Uterus (tissue), 4 donors: Measurements from ENCODE around the gene LRRC40. TPM values are rescaled to one million over a fixed set of nuclear protein-coding genes. Genes with fewer than 3 reads are reported as not detected.

Experiments used
- DNase-seq, 2 donors: peaks; one replicate each; pipeline ENCODE4 v3.0.0-alpha.2; 2019 to 2020
- H3K27ac ChIP-seq, 2 donors: fragments of 200-600 bp; sonication (generic); 1 replicate in 1 of 2; 2 replicates in 1 of 2; pipeline ENCODE4 v1.5.1; 2016 to 2018
- H3K27me3 ChIP-seq, 2 donors: fragments of 200-600 bp; sonication (generic); one replicate each; pipeline ENCODE4 v1.5.1; 2018 to 2019; ENCODE audit warnings: control low read depth in 1 of 2
- H3K36me3 ChIP-seq, 2 donors: fragments of 200-600 bp; sonication (generic); one replicate each; pipeline ENCODE4 v1.5.1; 2019; ENCODE audit warnings: control low read depth in 1 of 2
- H3K4me1 ChIP-seq, 2 donors: fragments of 200-600 bp; sonication (generic); one replicate each; pipeline ENCODE4 v1.5.1; 2018 to 2019; ENCODE audit warnings: control low read depth in 1 of 2
- H3K4me3 ChIP-seq, 2 donors: fragments of 200-600 bp; sonication (generic); 1 replicate in 1 of 2; 2 replicates in 1 of 2; pipeline ENCODE4 v1.5.1; 2018 to 2019; ENCODE audit warnings: mild to moderate bottlenecking in 1 of 2
- H3K9me3 ChIP-seq, 2 donors: fragments of 200-600 bp; sonication (generic); one replicate each; pipeline ENCODE4 v1.5.1; 2019; ENCODE audit warnings: control low read depth in 1 of 2
- CTCF ChIP-seq, 4 experiments: fragments of 200-600 bp in 2 of 4; fragments of 450-650 bp in 2 of 4; sonication (generic) in 2 of 4; IDR thresholded peaks; one replicate each; pipeline ENCODE4 v1.5.1; 2016 to 2019; ENCODE audit warnings: antibody characterized with exemption in 4 of 4, mild to moderate bottlenecking in 2 of 4, moderate library complexity in 1 of 4
- POLR2A ChIP-seq, 2 donors: fragments of 450-650 bp; IDR thresholded peaks; one replicate each; pipeline ENCODE4 v1.6.1; 2016; ENCODE audit warnings: antibody characterized with exemption in 2 of 2, mild to moderate bottlenecking in 1 of 2, moderate library complexity in 1 of 2
- intact Hi-C: fragments of 100-400 bp; cut with DNase I; formaldehyde crosslinking; loops from one replicate; pipeline ENCODE4 v1.15.1; 2023; ENCODE audit warnings: low total_unique reads
- total RNA-seq, 4 donors: library from RNA; depleted of rRNA in 3 of 4; stranded (reverse); fragments of >200 nt in 3 of 4; gene quantifications; one replicate each; pipeline versions ENCODE4 v1.1.0 to v1.2.4, GENCODE V29; 2014 to 2023
- donor health status: DM: yes; HTN: yes; CAD: no.

Gene LRRC40
- total RNA-seq, 4 donors from 2014 or later: 6.1 to 37.3 (median 18.1) TPM

- no peaks in the 10 kb centered on the region for H3K4me1 ChIP-seq
- no peaks in the 10 kb centered on the region for H3K9me3 ChIP-seq
- DNase-seq: no peak
- H3K4me3 ChIP-seq: no peak overlapping the region
- H3K27ac ChIP-seq: no peak overlapping the region
- intact Hi-C loops: no loop called here
- no peaks in the 10 kb centered on the region for H3K27me3 ChIP-seq
- TF ChIP-seq CTCF (IDR thresholded peaks at IDR 0.05) (no peak), POLR2A (IDR thresholded peaks at IDR 0.05) (no peak)
- H3K36me3 ChIP-seq: no peaks in the 10 kb centered on the region
These were observed 51.6 kb downstream of the LRRC40 start for GRCh38 chr1:70153739-70154138.

- no peaks in the 10 kb centered on the region for H3K9me3 ChIP-seq
- no peak for DNase-seq
- H3K27ac ChIP-seq: no peak overlapping the region
- no peaks in the 10 kb centered on the region for H3K27me3 ChIP-seq
- TF ChIP-seq CTCF (IDR thresholded peaks at IDR 0.05) (no peak), POLR2A (IDR thresholded peaks at IDR 0.05) (no peak)
- no peaks in the 10 kb centered on the region for H3K4me1 ChIP-seq
- intact Hi-C loops: no loop called here
- H3K4me3 ChIP-seq: no peak overlapping the region
- H3K36me3 ChIP-seq: no peaks in the 10 kb centered on the region
These were observed 54.9 kb downstream of the LRRC40 start for GRCh38 chr1:70150444-70150843.

GRCh38 chr1:70146488-70146887, 58.9 kb downstream of the LRRC40 start:
- Histone ChIP-seq H3K27me3 (no peaks in the 10 kb centered on the region), H3K36me3 (no peaks in the 10 kb centered on the region), H3K27ac (no peak overlapping the region), H3K9me3 (no peaks in the 10 kb centered on the region), H3K4me3 (no peak overlapping the region), H3K4me1 (no peaks in the 10 kb centered on the region)
- no peak for TF ChIP-seq CTCF (IDR thresholded peaks at IDR 0.05)
- TF ChIP-seq POLR2A (IDR thresholded peaks at IDR 0.05): no peak
- DNase-seq: no peak
- intact Hi-C loops: no loop called here

GRCh38 chr1:70143048-70143659, 62.2 kb downstream of the LRRC40 start:
- TF ChIP-seq CTCF (IDR thresholded peaks at IDR 0.05) (no peak), POLR2A (IDR thresholded peaks at IDR 0.05) (no peak)
- no peak overlapping the region for H3K27ac ChIP-seq
- no peaks in the 10 kb centered on the region for H3K4me1 ChIP-seq
- H3K36me3 ChIP-seq: no peaks in the 10 kb centered on the region
- intact Hi-C loops: no loop called here
- no peak for DNase-seq
- no peak overlapping the region for H3K4me3 ChIP-seq
- H3K9me3 ChIP-seq: no peaks in the 10 kb centered on the region
- H3K27me3 ChIP-seq: no peaks in the 10 kb centered on the region

GRCh38 chr1:70142075-70142474, 63.3 kb downstream of the LRRC40 start:
- Histone ChIP-seq H3K4me3 (no peak overlapping the region), H3K4me1 (no peaks in the 10 kb centered on the region), H3K27me3 (no peaks in the 10 kb centered on the region), H3K27ac (no peak overlapping the region), H3K9me3 (no peaks in the 10 kb centered on the region), H3K36me3 (no peaks in the 10 kb centered on the region)
- TF ChIP-seq CTCF (IDR thresholded peaks at IDR 0.05): peak in 2 of 4 experiments; percentile 19 to 26
- TF ChIP-seq POLR2A (IDR thresholded peaks at IDR 0.05): no peak
- no peak for DNase-seq
- intact Hi-C loops: no loop called here
